ENCODE data around the gene CPPED1.
A peak's percentile ranks its signal among the peaks of the same experiment; 100 is the strongest.

The CPPED1 gene

DNA sequence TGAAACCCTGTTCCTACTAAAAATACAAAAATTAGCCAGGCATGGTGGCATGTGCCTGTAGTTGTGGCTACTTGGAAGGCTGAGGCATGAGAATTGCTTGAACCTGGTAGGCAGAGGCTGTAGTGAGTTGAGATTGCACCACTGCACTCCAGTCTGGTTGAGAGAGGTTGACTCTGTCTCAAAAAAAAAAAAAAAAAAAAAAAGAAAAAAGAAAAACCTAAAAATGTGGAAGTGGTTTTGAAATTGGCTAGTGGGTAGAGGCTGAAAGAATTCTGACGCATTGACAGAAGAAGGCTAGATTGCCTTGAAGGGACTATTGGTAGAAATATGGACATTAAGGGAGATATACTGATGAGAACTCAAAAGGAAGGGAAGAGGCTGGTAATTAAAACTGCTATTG is 33.6 kb upstream of the CPPED1 start:
- TF ChIP-seq, protein P1, sequence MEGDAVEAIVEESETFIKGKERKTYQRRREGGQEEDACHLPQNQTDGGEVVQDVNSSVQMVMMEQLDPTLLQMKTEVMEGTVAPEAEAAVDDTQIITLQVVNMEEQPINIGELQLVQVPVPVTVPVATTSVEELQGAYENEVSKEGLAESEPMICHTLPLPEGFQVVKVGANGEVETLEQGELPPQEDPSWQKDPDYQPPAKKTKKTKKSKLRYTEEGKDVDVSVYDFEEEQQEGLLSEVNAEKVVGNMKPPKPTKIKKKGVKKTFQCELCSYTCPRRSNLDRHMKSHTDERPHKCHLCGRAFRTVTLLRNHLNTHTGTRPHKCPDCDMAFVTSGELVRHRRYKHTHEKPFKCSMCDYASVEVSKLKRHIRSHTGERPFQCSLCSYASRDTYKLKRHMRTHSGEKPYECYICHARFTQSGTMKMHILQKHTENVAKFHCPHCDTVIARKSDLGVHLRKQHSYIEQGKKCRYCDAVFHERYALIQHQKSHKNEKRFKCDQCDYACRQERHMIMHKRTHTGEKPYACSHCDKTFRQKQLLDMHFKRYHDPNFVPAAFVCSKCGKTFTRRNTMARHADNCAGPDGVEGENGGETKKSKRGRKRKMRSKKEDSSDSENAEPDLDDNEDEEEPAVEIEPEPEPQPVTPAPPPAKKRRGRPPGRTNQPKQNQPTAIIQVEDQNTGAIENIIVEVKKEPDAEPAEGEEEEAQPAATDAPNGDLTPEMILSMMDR (IDR thresholded peaks at IDR 0.05; ENCODE audit: poor library complexity, severe bottlenecking), result no peak
- DNase-seq (ENCODE audit: low spot score), result no peak
- Histone ChIP-seq H3K36me3 (ENCODE audit: low read depth) (no peaks in the 10 kb centered on the region), H3K4me3 (ENCODE audit: severe bottlenecking) (no peak overlapping the region), H3K27ac (ENCODE audit: poor library complexity, severe bottlenecking) (no peak overlapping the region), H3K4me1 (ENCODE audit: insufficient read depth, poor library complexity, severe bottlenecking) (peaks cover 6% of the 10 kb centered on the region), H3K27me3 (ENCODE audit: insufficient read depth, poor library complexity, severe bottlenecking) (no peaks in the 10 kb centered on the region), H3K9me3 (ENCODE audit: severe bottlenecking) (no peaks in the 10 kb centered on the region)
- no peak for ATAC-seq (ENCODE audit: low read depth)

DNA sequence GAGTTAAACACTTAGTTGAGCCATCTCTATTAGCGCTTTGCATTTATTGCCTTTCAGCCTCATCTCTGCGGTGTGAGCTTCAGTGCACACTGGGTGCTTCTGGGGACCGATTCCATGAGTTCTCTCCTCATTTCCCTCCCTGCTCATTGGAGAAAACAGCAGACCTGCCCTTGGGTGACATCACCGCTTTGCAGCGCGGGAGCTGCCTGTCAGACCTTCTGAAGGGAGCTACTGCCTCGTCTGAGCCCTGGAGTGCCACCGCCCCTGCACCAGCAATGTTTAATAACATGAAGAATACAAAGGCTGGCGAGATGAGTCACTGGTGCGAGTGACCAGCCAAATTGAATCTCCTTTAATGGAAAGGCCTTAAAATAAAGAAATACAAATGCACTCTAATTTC is 30.2 kb upstream of the CPPED1 start:
- TF ChIP-seq, protein P1 (IDR thresholded peaks at IDR 0.05; ENCODE audit: poor library complexity, severe bottlenecking), result no peak
- H3K27ac ChIP-seq (ENCODE audit: poor library complexity, severe bottlenecking), result peak overlapping the region; percentile 40

GRCh38 chr16:12829096-12829888 is 25.6 kb upstream of the CPPED1 start:
- DNase-seq (ENCODE audit: low spot score) (no peak), ATAC-seq (ENCODE audit: low read depth) (no peak)
- Histone ChIP-seq H3K4me1 (ENCODE audit: insufficient read depth, poor library complexity, severe bottlenecking) (peaks cover 5% of the 10 kb centered on the region), H3K27ac (ENCODE audit: poor library complexity, severe bottlenecking) (no peak overlapping the region), H3K27me3 (ENCODE audit: insufficient read depth, poor library complexity, severe bottlenecking) (no peaks in the 10 kb centered on the region), H3K9me3 (ENCODE audit: severe bottlenecking) (no peaks in the 10 kb centered on the region), H3K36me3 (ENCODE audit: low read depth) (no peaks in the 10 kb centered on the region), H3K4me3 (ENCODE audit: severe bottlenecking) (no peak overlapping the region)
- TF ChIP-seq, protein P1 (IDR thresholded peaks at IDR 0.05; ENCODE audit: poor library complexity, severe bottlenecking), result no peak

More for the DNA sequence above, 30.2 kb upstream of the CPPED1 start:
- no peaks in the 10 kb centered on the region for H3K9me3 ChIP-seq (ENCODE audit: severe bottlenecking)
- H3K4me1 ChIP-seq (ENCODE audit: insufficient read depth, poor library complexity, severe bottlenecking), result peaks cover 6% of the 10 kb centered on the region
- no peaks in the 10 kb centered on the region for H3K27me3 ChIP-seq (ENCODE audit: insufficient read depth, poor library complexity, severe bottlenecking)
- ATAC-seq (ENCODE audit: low read depth), result peak; percentile 97
- DNase-seq (ENCODE audit: low spot score), result peak; percentile 79
- no peak overlapping the region for H3K4me3 ChIP-seq (ENCODE audit: severe bottlenecking)
- no peaks in the 10 kb centered on the region for H3K36me3 ChIP-seq (ENCODE audit: low read depth)

DNA sequence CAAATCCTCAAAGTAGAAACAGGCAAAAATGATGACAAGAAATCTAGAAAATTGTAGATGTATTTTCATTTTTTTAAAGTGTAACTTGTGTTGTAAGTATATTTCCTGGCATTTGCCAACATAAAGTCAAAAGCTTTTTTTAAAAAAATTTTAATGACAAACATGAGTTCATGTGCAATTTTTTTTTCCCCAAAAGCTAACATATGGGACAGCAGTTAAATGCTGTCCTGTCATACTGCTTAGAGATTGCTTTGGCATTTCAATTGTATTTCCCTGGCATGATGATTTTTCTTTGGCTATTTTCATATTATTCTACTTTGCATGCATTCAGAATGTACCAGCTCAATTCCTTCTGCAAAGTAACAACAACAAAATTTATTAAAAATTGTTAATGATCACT is 24.5 kb upstream of the CPPED1 start:
- Histone ChIP-seq H3K36me3 (ENCODE audit: low read depth) (no peaks in the 10 kb centered on the region), H3K27me3 (ENCODE audit: insufficient read depth, poor library complexity, severe bottlenecking) (no peaks in the 10 kb centered on the region), H3K27ac (ENCODE audit: poor library complexity, severe bottlenecking) (no peak overlapping the region), H3K4me1 (ENCODE audit: insufficient read depth, poor library complexity, severe bottlenecking) (no peaks in the 10 kb centered on the region), H3K4me3 (ENCODE audit: severe bottlenecking) (no peak overlapping the region), H3K9me3 (ENCODE audit: severe bottlenecking) (no peaks in the 10 kb centered on the region)
- DNase-seq (ENCODE audit: low spot score) (no peak), ATAC-seq (ENCODE audit: low read depth) (no peak)
- TF ChIP-seq, protein P1 (IDR thresholded peaks at IDR 0.05; ENCODE audit: poor library complexity, severe bottlenecking), result no peak

GRCh38 chr16:12826559-12826958 is 22.9 kb upstream of the CPPED1 start:
- Histone ChIP-seq H3K4me3 (ENCODE audit: severe bottlenecking) (no peak overlapping the region), H3K27ac (ENCODE audit: poor library complexity, severe bottlenecking) (no peak overlapping the region), H3K27me3 (ENCODE audit: insufficient read depth, poor library complexity, severe bottlenecking) (no peaks in the 10 kb centered on the region), H3K36me3 (ENCODE audit: low read depth) (no peaks in the 10 kb centered on the region), H3K9me3 (ENCODE audit: severe bottlenecking) (no peaks in the 10 kb centered on the region), H3K4me1 (ENCODE audit: insufficient read depth, poor library complexity, severe bottlenecking) (no peaks in the 10 kb centered on the region)
- ATAC-seq (ENCODE audit: low read depth) (no peak), DNase-seq (ENCODE audit: low spot score) (no peak)
- TF ChIP-seq, protein P1 (IDR thresholded peaks at IDR 0.05; ENCODE audit: poor library complexity, severe bottlenecking), result no peak

All from RWPE2 (cell line).